ENCODE data around the gene NCLN. TPM values are rescaled to one million over a fixed set of nuclear protein-coding genes. Genes with fewer than 3 reads are reported as not detected.
"Not testable (repeated sequence)": the region's sequence is repeated elsewhere in the genome, so short reads cannot be mapped to it uniquely, and the experiment has no call there.

Gene NCLN
- total RNA-seq, 2 experiments from 2014 or later: 66.3 to 67.3 TPM

GRCh38 chr19:3186891-3187661, 1.3 kb downstream of the NCLN start:
- Mint-ChIP-seq H3K36me3 (ENCODE audit: low read depth) (peaks cover 36% of the 10 kb centered on the region), H3K27ac (peak overlapping the region; percentile 85), H3K27me3 (ENCODE audit: low read depth) (no peaks in the 10 kb centered on the region), H3K4me1 (ENCODE audit: low read depth) (peaks cover 62% of the 10 kb centered on the region), H3K9me3 (ENCODE audit: insufficient read depth) (no peaks in the 10 kb centered on the region), H3K4me3 (peak overlapping the region; percentile 92)
- ChIA-PET CTCF (interaction anchor here (2.0 kb wide), 1 partner anchor 236 kb away, joined by 4 read pairs; no protein-coding TSS in a partner anchor), POLR2A (interaction anchor here (1.2 kb wide), 2 partner anchors 10 to 54 kb away, joined by 3 to 4 read pairs; no protein-coding TSS in a partner anchor)
- DNase-seq: no peak
- ATAC-seq: no peak

GRCh38 chr19:3187662-3188511, 2.2 kb downstream of the NCLN start:
- ATAC-seq (no peak), DNase-seq (no peak)
- peaks cover 58% of the 10 kb centered on the region for H3K4me1 Mint-ChIP-seq (ENCODE audit: low read depth)
- CTCF ChIA-PET: interaction anchor here (2.0 kb wide), 1 partner anchor 237 kb away, joined by 4 read pairs; no protein-coding TSS in a partner anchor
- peaks cover 32% of the 10 kb centered on the region for H3K36me3 Mint-ChIP-seq (ENCODE audit: low read depth)
- H3K9me3 Mint-ChIP-seq (ENCODE audit: insufficient read depth): no peaks in the 10 kb centered on the region
- H3K27me3 Mint-ChIP-seq (ENCODE audit: low read depth): no peaks in the 10 kb centered on the region
- peak overlapping the region; percentile 66 for H3K27ac Mint-ChIP-seq
- H3K4me3 Mint-ChIP-seq: peak overlapping the region; percentile 92
- POLR2A ChIA-PET: interaction anchor here (1.2 kb wide), 1 partner anchor 11 kb away, joined by 4 read pairs; no protein-coding TSS in a partner anchor

GRCh38 chr19:3188627-3189596, 3.2 kb downstream of the NCLN start:
- no peaks in the 10 kb centered on the region for H3K9me3 Mint-ChIP-seq (ENCODE audit: insufficient read depth)
- ATAC-seq (no peak), DNase-seq (no peak)
- H3K36me3 Mint-ChIP-seq (ENCODE audit: low read depth): peaks cover 29% of the 10 kb centered on the region
- no peaks in the 10 kb centered on the region for H3K27me3 Mint-ChIP-seq (ENCODE audit: low read depth)
- ChIA-PET POLR2A (interaction anchor here (1.2 kb wide), 1 partner anchor 10 kb away, joined by 3 read pairs; the partner anchor contains the start of gene S1PR4), CTCF (interaction anchor here (0.6 kb wide), 1 partner anchor 207 kb away, joined by 3 read pairs; no protein-coding TSS in a partner anchor)
- H3K4me1 Mint-ChIP-seq (ENCODE audit: low read depth): peaks cover 49% of the 10 kb centered on the region
- peak overlapping the region; percentile 81 for H3K27ac Mint-ChIP-seq
- peak overlapping the region; percentile 92 for H3K4me3 Mint-ChIP-seq

GRCh38 chr19:3189702-3190469, 4.2 kb downstream of the NCLN start:
- Mint-ChIP-seq H3K4me1 (ENCODE audit: low read depth) (peaks cover 40% of the 10 kb centered on the region), H3K4me3 (no peak overlapping the region), H3K36me3 (ENCODE audit: low read depth) (peaks cover 24% of the 10 kb centered on the region), H3K27ac (no peak overlapping the region), H3K9me3 (ENCODE audit: insufficient read depth) (no peaks in the 10 kb centered on the region), H3K27me3 (ENCODE audit: low read depth) (no peaks in the 10 kb centered on the region)
- CTCF ChIA-PET: interaction anchor here (0.6 kb wide), 1 partner anchor 208 kb away, joined by 3 read pairs; no protein-coding TSS in a partner anchor
- DNase-seq (no peak), ATAC-seq (no peak)
- POLR2A ChIA-PET: interaction anchor here (1.2 kb wide), 1 partner anchor 11 kb away, joined by 3 read pairs; the partner anchor contains the start of gene S1PR4

GRCh38 chr19:3190470-3190770, 4.7 kb downstream of the NCLN start:
- H3K4me3 Mint-ChIP-seq: no peak overlapping the region
- H3K36me3 Mint-ChIP-seq (ENCODE audit: low read depth): peaks cover 20% of the 10 kb centered on the region
- H3K4me1 Mint-ChIP-seq (ENCODE audit: low read depth): peaks cover 36% of the 10 kb centered on the region
- DNase-seq (no peak), ATAC-seq (no peak)
- no peaks in the 10 kb centered on the region for H3K9me3 Mint-ChIP-seq (ENCODE audit: insufficient read depth)
- no peak overlapping the region for H3K27ac Mint-ChIP-seq
- no peaks in the 10 kb centered on the region for H3K27me3 Mint-ChIP-seq (ENCODE audit: low read depth)
- POLR2A ChIA-PET: interaction anchor here (1.2 kb wide), 1 partner anchor 12 kb away, joined by 3 read pairs; the partner anchor contains the start of gene S1PR4
- CTCF ChIA-PET: no interaction called here

GRCh38 chr19:3190921-3191805, 5.4 kb downstream of the NCLN start:
- ChIA-PET CTCF (no interaction called here), POLR2A (no interaction called here)
- peaks cover 35% of the 10 kb centered on the region for H3K4me1 Mint-ChIP-seq (ENCODE audit: low read depth)
- no peak overlapping the region for H3K4me3 Mint-ChIP-seq
- DNase-seq: no peak
- H3K27ac Mint-ChIP-seq: peak overlapping the region; percentile 43
- H3K9me3 Mint-ChIP-seq (ENCODE audit: insufficient read depth): no peaks in the 10 kb centered on the region
- no peak for ATAC-seq
- no peaks in the 10 kb centered on the region for H3K27me3 Mint-ChIP-seq (ENCODE audit: low read depth)
- peaks cover 20% of the 10 kb centered on the region for H3K36me3 Mint-ChIP-seq (ENCODE audit: low read depth)

GRCh38 chr19:3191806-3192104, 6.0 kb downstream of the NCLN start:
- ATAC-seq; H3K9me3 Mint-ChIP-seq (ENCODE audit: insufficient read depth); POLR2A ChIA-PET; DNase-seq; CTCF ChIA-PET; H3K4me3 Mint-ChIP-seq; H3K27me3 Mint-ChIP-seq (ENCODE audit: low read depth): not testable (repeated sequence)
- Mint-ChIP-seq H3K27ac (peak overlapping the region; percentile 43), H3K4me1 (ENCODE audit: low read depth) (peaks cover 32% of the 10 kb centered on the region), H3K36me3 (ENCODE audit: low read depth) (peaks cover 18% of the 10 kb centered on the region)

GRCh38 chr19:3192228-3192635, 6.5 kb downstream of the NCLN start:
- Mint-ChIP-seq H3K27me3 (ENCODE audit: low read depth) (no peaks in the 10 kb centered on the region), H3K27ac (no peak overlapping the region), H3K9me3 (ENCODE audit: insufficient read depth) (no peaks in the 10 kb centered on the region), H3K4me1 (ENCODE audit: low read depth) (peaks cover 27% of the 10 kb centered on the region), H3K36me3 (ENCODE audit: low read depth) (peaks cover 14% of the 10 kb centered on the region), H3K4me3 (no peak overlapping the region)
- ChIA-PET POLR2A (no interaction called here), CTCF (no interaction called here)
- ATAC-seq: no peak
- DNase-seq: no peak

GRCh38 chr19:3192684-3193083, 7.0 kb downstream of the NCLN start:
- no peak for ATAC-seq
- peaks cover 14% of the 10 kb centered on the region for H3K36me3 Mint-ChIP-seq (ENCODE audit: low read depth)
- no peak overlapping the region for H3K27ac Mint-ChIP-seq
- no peaks in the 10 kb centered on the region for H3K27me3 Mint-ChIP-seq (ENCODE audit: low read depth)
- ChIA-PET POLR2A (no interaction called here), CTCF (no interaction called here)
- peaks cover 23% of the 10 kb centered on the region for H3K4me1 Mint-ChIP-seq (ENCODE audit: low read depth)
- H3K9me3 Mint-ChIP-seq (ENCODE audit: insufficient read depth): no peaks in the 10 kb centered on the region
- DNase-seq: no peak
- H3K4me3 Mint-ChIP-seq: no peak overlapping the region

All from activated CD8-positive, alpha-beta T cell treated with anti-CD3 and anti-CD28 coated beads, Interleukin-2, amount 10 ng/mL, durations not matched to agents 7 days and 5 days (primary cell).